NB4 (cell line): Measurements from ENCODE around the gene SRF.
"Not testable (repeated sequence)": the region's sequence is repeated elsewhere in the genome, so short reads cannot be mapped to it uniquely, and the experiment has no call there.

Experiments used
- DNase-seq: peaks from one replicate; pipeline ENCODE4 v3.0.0; 2010; ENCODE audit warnings: low read depth
- H3K4me3 ChIP-seq: one replicate; pipeline ENCODE4 v1.5.1; 2011; ENCODE audit warnings: mild to moderate bottlenecking, low read depth, low read length, moderate library complexity
- MYC ChIP-seq: IDR thresholded peaks from 2 replicates; pipeline ENCODE4 v1.6.1; 2011; ENCODE audit warnings: low read depth, low read length
- POLR2A ChIP-seq: IDR thresholded peaks from 2 replicates; pipeline ENCODE4 v1.6.1; 2011; ENCODE audit warnings: mild to moderate bottlenecking; ENCODE audit not compliant: insufficient read length; ENCODE audit errors: extremely low read depth
- TF ChIP-seq, protein P1 (sequence below): IDR thresholded peaks from 2 replicates; pipeline ENCODE4 v1.6.1; 2011; ENCODE audit warnings: low read depth, low read length
- TF ChIP-seq, protein P2 (sequence below): IDR thresholded peaks from one replicate; pipeline ENCODE4 v1.5.1; 2012; ENCODE audit warnings: low read depth, low read length

Gene SRF

DNA sequence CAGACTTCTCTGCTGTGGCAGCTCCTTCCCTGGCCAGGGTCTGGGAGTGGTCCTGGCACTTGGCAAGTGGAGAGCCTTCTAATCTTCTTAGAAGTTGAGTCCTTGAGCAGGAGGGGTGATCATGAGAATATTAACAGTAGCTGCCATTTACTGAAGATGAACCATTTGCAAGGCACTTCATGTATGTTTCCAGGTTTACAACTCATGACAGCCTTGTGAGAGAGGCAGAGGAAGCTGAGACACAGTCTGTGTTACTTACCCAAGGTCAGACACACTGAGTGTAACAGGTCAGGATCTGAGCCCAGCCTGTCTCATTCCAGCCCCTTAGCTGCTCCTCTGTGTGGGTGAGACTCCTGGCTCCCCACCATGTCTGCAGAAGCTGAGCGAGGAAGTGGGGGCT is 45.5 kb upstream of the SRF start:
- TF ChIP-seq, protein P1, sequence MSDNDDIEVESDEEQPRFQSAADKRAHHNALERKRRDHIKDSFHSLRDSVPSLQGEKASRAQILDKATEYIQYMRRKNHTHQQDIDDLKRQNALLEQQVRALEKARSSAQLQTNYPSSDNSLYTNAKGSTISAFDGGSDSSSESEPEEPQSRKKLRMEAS, result no peak
- TF ChIP-seq MYC, result no peak
- H3K4me3 ChIP-seq, result no peak overlapping the region
- DNase-seq, result no peak

DNA sequence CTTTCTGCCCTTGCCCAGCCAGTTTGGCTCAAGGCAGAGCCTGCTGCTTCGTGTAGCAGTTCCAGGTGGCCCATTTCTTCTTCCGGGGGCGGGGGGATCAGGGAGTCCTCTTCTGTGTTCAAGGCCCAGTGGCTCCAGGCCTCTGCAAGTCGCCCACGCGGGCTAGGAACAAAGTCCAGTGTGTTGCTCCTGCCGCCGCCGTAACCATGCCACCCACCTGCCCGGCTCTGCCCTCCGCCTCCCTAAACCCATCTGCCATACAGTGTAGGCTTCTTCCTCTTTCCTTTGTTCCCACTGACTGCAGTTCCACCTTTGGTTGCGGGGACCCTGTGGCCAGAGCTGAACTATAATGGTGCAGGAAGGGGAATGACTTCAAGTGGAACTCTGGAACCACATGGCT is 43.9 kb upstream of the SRF start:
- no peak for TF ChIP-seq MYC
- TF ChIP-seq POLR2A, result no peak
- TF ChIP-seq, protein P1, result no peak
- TF ChIP-seq, protein P2, sequence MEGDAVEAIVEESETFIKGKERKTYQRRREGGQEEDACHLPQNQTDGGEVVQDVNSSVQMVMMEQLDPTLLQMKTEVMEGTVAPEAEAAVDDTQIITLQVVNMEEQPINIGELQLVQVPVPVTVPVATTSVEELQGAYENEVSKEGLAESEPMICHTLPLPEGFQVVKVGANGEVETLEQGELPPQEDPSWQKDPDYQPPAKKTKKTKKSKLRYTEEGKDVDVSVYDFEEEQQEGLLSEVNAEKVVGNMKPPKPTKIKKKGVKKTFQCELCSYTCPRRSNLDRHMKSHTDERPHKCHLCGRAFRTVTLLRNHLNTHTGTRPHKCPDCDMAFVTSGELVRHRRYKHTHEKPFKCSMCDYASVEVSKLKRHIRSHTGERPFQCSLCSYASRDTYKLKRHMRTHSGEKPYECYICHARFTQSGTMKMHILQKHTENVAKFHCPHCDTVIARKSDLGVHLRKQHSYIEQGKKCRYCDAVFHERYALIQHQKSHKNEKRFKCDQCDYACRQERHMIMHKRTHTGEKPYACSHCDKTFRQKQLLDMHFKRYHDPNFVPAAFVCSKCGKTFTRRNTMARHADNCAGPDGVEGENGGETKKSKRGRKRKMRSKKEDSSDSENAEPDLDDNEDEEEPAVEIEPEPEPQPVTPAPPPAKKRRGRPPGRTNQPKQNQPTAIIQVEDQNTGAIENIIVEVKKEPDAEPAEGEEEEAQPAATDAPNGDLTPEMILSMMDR, result no peak
- no peak overlapping the region for H3K4me3 ChIP-seq
- no peak for DNase-seq

DNA sequence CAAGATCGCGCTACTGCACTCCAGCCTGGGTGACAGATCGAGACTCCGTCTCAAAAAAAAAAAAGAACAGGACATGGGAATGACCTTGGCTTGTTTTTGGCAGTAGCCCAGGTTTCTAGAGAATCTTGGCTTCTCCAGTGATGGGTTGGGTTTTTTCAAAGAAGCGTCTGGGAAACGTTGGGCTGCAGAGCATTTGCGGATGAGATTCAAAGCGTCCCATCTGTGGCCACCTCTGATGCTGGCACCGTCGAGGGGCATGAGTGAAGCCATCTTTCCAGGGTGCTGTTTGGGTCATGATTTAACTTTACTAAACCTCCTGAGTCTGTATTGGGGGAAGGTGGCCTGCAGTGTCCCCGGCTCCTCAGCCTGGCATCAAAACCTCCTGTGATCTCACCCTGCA is 43.2 kb upstream of the SRF start:
- H3K4me3 ChIP-seq, result no peak overlapping the region
- no peak for DNase-seq
- TF ChIP-seq, protein P2, result no peak
- TF ChIP-seq, protein P1, result no peak
- TF ChIP-seq POLR2A, result no peak
- no peak for TF ChIP-seq MYC

DNA sequence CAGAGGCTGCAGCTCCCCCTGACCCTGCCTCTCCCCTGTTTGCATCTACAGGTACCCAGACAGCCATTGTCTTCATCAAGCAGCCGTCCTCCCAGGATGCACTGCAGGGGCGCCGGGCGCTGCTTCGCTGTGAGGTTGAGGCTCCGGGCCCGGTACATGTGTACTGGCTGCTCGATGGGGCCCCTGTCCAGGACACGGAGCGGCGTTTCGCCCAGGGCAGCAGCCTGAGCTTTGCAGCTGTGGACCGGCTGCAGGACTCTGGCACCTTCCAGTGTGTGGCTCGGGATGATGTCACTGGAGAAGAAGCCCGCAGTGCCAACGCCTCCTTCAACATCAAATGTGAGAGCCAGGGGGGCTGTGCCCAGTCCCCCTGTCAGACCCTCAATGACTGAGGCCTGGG is 42.1 kb upstream of the SRF start:
- H3K4me3 ChIP-seq, result no peak overlapping the region
- no peak for DNase-seq
- TF ChIP-seq, protein P2, result no peak
- TF ChIP-seq, protein P1, result no peak
- TF ChIP-seq POLR2A (no peak), MYC (no peak)

DNA sequence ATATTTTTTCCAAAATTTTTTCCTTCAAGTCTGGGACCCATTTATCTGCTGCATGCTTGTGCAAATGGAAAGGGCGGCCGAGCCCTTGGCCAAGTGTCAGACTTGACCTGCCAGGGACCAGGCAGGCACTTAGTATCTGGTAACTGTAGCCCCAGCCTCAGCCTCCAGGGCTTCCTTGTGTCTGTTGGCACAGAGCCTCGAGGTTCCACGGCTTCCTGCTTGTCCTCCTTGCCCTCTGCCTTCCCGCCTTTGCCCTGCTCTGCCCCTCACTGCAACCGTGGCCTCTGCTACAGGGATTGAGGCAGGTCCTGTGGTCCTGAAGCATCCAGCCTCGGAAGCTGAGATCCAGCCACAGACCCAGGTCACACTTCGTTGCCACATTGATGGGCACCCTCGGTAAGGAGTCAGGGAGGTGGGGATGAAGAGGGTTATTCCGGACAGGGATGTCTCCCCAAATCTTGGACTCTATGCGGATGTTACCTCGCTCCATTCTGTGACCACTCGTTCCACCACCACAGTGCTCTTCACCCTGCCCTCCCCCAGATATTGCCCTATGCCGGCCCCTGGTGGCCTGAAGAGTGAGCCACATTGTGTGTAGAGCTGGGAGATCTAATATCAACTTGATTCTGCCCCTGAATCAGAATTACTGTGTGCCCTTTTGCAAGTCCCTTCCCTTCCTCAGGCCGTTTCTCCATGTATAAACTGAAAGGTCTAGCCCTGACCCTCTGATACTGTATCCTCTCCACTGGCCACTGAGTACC is 41.5 kb upstream of the SRF start:
- peak; percentile 54 for DNase-seq
- TF ChIP-seq, protein P2, result peak; percentile 67
- no peak for TF ChIP-seq MYC
- TF ChIP-seq, protein P1, result 0 out of 2 replicates have a peak, but pooled peaks have one; percentile 9
- no peak overlapping the region for H3K4me3 ChIP-seq

DNA sequence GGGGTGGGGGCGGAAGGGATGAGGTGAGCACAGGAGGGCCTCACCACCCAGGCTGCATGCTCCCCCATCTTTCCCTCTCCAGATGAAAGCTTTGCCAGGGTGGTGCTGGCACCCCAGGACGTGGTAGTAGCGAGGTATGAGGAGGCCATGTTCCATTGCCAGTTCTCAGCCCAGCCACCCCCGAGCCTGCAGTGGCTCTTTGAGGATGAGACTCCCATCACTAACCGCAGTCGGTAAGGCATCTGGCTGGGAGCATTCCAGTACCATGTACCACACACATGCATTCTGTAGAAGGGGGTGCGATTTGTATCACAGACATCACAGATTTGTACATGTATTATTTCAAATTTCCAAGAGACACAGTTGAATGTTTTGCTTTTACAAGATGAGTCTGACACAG is 40.6 kb upstream of the SRF start:
- TF ChIP-seq POLR2A, result no peak
- TF ChIP-seq, protein P1, result no peak
- TF ChIP-seq, protein P2, result no peak
- TF ChIP-seq MYC, result no peak
- no peak overlapping the region for H3K4me3 ChIP-seq
- DNase-seq, result no peak

DNA sequence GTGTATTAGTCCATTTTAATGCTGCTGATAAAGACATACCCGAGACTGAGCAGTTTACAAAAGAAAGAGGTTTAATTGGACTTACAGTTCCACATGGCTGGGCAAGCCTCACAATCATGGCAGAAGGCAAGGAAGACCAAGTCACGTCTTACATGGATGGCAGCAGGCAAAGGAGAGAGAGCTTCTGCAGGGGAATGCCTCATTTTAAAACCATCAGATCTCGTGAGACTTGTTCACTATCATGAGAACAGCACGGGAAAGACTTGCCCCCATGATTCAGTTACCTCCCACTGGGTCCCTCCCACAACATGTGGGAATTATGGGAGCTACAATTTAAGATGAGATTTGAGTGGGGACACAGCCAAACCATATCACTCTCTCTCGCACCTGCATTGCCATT is 39.7 kb upstream of the SRF start:
- H3K4me3 ChIP-seq, DNase-seq: not testable (repeated sequence)
